ACHN (cell line): ENCODE results near the gene HIF1AN.

ENCODE experiments used
- DNase-seq: peaks from one replicate; pipeline ENCODE4 v3.0.0-alpha.2; 2015
- in situ Hi-C: cut with HindIII; loops from 2 replicates; pipeline ENCODE4 v1.10.0; 2017; ENCODE audit warnings: low sequenced_read_pairs, low pct_ligation_motif_present, low pct_unique_long_range_greater_than_20kb

HIF1AN gene

GRCh38 chr10:100519311-100520051 is 16.3 kb upstream of the HIF1AN start, which contains the start of gene SEC31B:
TSS of gene SEC31B (minus strand) at chr10:100519861. CDS start at chr10:100516952, 2,909 bp downstream.
- in situ Hi-C loops = no loop called here

GRCh38 chr10:100520811-100521210 is 14.9 kb upstream of the HIF1AN start:
- no peak for DNase-seq
- in situ Hi-C loops = no loop called here

More at GRCh38 chr10:100519311-100520051, 16.3 kb upstream of the HIF1AN start, which contains the start of gene SEC31B:
- DNase-seq = no peak

GRCh38 chr10:100522107-100522801 is 13.5 kb upstream of the HIF1AN start:
- DNase-seq = no peak
- in situ Hi-C loops = no loop called here

GRCh38 chr10:100522945-100523344 is 12.8 kb upstream of the HIF1AN start:
- in situ Hi-C loops = no loop called here
- DNase-seq = no peak

DNA sequence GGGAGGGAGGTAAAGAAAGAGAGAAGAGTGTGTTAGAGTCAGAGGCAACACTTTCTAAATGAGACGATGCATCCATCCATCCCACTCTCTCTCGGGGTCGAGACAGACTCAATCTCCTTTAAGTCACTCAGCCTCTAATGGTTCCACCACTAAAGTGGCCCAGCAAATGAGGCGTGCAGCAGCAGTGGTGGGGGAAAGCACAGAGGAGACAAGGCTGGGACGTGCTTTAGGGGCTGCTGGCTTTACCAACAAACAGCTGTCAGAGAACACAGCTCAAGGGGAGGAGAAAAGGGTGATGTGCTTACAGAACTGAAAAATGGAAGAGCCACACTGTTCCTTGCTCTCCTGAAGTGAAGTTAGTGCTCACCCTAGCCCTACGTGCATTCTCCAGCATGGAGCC is 11.5 kb upstream of the HIF1AN start:
- no peak for DNase-seq
- in situ Hi-C loops = no loop called here

DNA sequence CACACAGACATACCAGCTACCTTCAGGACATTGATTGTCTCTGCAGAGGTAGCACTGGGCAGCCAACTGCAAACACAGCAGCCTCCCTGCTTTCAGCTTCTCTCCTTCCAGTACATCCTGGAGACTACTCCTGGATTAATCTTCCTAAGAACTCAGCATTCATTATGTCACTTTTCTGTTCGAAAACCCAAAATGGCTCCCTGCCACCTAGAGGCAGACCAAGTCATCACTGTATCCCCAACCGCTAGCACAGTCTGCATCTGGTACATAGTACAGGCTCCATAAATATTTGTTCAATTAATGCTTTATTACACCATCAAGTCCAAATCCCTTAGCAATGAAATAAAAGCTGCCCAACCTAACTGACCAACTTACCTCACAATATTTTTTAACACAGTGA is 11.1 kb upstream of the HIF1AN start:
- no peak for DNase-seq
- in situ Hi-C loops = no loop called here

GRCh38 chr10:100528123-100528886 is 7.4 kb upstream of the HIF1AN start:
- in situ Hi-C loops = no loop called here
- DNase-seq = no peak

GRCh38 chr10:100528921-100529474 is 6.7 kb upstream of the HIF1AN start:
- in situ Hi-C loops = no loop called here
- DNase-seq = no peak

DNA sequence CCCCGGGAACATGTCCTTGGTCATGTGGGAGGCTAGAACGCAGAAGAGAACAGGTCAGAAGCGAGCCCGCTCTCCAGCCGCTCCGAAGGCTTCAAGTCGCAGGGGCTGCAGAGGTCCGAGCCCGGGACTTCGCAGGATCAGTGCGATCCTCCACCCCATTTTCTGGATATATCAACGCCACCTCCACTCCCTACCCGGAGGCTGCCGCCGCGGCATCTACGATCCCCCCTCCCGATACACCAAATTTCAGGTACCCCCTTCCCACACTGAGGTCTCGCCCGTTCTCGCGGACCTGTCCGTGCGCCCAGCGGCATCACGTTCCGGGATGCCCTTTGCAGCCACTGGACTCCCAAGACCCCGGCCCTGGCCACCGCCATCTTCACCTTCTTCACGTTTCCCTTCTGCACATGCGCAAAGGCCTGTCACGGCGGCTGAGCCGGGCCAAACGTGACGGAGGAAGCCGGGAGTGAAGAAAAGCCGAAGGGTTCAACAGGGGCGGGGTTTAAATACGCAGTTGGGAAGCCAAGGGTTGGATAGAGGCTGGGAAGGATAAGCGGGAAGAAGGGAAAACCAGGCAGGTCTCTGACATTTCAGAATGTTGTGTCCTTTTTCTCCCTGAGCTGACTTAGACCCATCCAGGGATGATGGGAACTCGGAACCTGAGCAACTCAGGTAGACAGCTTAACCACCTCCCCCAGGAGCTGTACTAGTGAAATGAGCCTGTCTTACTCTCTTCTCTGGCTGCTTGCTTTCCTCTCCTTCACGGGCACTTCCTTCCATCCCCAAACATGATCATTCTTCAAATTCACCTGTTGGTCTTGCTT is 6.1 kb upstream of the HIF1AN start, which contains the start of gene NDUFB8:
Gene NDUFB8 (minus strand): TSS at position 397 of the 824 bp plus-strand sequence. CDS start 20 bp downstream, at position 377.
- in situ Hi-C loops = no loop called here
- DNase-seq = peak; percentile 91

DNA sequence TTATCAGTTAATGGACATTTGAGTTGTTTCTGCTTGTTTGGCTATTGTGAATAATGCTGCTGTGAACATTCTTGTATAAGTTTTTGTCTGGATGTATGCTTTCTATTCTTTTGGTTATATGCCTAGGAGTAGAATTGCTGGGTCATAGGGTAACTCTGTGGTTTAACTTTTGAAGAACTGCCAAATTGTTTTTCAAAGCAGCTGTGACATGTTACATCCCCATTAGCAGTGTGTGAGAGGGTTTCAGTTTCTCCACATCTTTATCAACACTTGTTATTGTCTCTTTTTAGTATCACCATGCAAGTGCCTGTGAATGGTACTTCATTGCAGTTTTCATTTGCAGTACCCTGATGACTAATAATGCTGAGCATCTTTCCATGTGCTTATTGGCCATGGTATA is 4.0 kb upstream of the HIF1AN start:
- no peak for DNase-seq
- in situ Hi-C loops = no loop called here

DNA sequence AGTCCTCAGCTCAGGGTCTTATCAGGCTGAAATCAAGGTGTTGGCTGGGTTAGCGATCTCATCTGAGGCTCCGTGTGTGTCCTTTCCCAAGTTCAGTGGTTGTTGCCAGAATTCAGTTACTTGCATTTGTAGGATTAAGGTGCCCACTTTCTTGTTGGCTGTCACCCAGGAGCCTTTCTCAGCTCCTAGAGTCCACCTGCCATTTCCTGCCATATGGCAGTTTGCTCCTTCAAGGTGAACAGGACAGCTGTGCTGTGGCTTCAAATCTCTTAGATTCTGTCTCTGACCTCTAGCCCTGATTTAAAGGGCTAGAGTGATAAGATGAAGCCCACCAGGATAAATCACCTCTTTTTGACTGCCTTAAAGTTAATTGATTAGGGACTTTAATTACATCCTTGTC is 1.0 kb upstream of the HIF1AN start:
- no peak for DNase-seq
- in situ Hi-C loops = no loop called here

- in situ Hi-C loops = no loop called here
- no peak for DNase-seq
These were observed 417 bp upstream of the HIF1AN start for GRCh38 chr10:100535338-100535714.

GRCh38 chr10:100537475-100537874 is 1.7 kb downstream of the HIF1AN start:
- DNase-seq = no peak
- in situ Hi-C loops = no loop called here

GRCh38 chr10:100544950-100545349 is 9.2 kb downstream of the HIF1AN start:
- no peak for DNase-seq
- in situ Hi-C loops = no loop called here

GRCh38 chr10:100551196-100551595 is 15.5 kb downstream of the HIF1AN start:
- no peak for DNase-seq
- in situ Hi-C loops = loop anchor here (25.0 kb wide), 1 partner anchor 336 kb away; no protein-coding TSS in a partner anchor

DNA sequence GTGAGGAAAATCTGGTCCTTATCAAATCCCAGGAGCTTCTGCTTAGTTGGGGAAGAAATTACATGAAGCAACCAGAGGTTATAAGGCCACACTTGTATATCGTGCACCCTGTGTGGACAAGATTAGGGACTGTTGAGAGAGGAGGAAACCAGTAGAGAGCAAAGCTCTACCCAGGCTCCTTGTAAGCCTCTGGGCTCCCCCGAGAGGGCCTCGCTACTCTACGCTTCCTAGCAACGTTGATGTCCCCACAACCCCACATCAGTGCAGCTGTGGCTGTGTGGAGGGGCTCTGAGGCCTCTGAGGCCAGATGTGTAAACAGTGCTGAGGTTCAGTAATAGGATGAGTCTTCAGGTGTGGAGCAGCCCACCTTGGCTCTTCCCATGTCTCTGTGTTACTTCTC is 16.0 kb downstream of the HIF1AN start:
- no peak for DNase-seq
- in situ Hi-C loops = loop anchor here (25.0 kb wide), 1 partner anchor 336 kb away; no protein-coding TSS in a partner anchor

DNA sequence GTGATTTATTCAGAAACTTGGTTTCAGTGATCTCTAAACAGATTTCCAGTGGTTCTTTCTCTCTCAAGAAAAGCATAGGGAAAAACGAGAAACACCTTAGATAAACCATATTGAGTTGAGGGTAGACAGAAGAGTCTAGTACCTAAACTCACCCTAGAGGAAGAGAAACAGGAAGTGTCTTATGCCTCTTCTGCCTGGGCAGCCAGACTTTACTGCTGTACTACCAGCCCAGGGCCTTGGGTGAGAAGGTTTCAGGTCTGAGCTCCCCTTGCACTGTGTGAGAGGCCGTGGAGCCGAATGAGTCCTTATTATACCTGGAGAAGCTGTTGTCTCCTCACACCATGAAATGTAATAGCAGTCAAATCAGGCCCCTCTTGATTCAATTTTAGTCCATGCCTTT is 18.2 kb downstream of the HIF1AN start:
- no peak for DNase-seq
- in situ Hi-C loops = loop anchor here (25.0 kb wide), 1 partner anchor 333 kb away; no protein-coding TSS in a partner anchor

GRCh38 chr10:100554902-100555301 is 19.2 kb downstream of the HIF1AN start:
- in situ Hi-C loops = loop anchor here (25.0 kb wide), 1 partner anchor 332 kb away; no protein-coding TSS in a partner anchor
- DNase-seq = peak; percentile 13
